RWPE2 (cell line): Measurements from ENCODE around the gene SH3RF1.
"Not testable (repeated sequence)": the region's sequence is repeated elsewhere in the genome, so short reads cannot be mapped to it uniquely, and the experiment has no call there.

Experiments used
- ATAC-seq: fragments of 200-7000 bp; cut with Tn5 transposase; 3 replicates; pipeline ENCODE4 v1.9.1; 2021; ENCODE audit warnings: low read depth
- DNase-seq: peaks from one replicate; pipeline ENCODE4 v3.0.0-alpha.2; 2020; ENCODE audit warnings: low spot score
- H3K27ac ChIP-seq: fragments of 450-650 bp; 2 replicates; pipeline ENCODE4 v1.5.1; 2017; ENCODE audit warnings: mild to moderate bottlenecking; ENCODE audit not compliant: poor library complexity, severe bottlenecking
- H3K27me3 ChIP-seq: fragments of 250-450 bp; sonication (Bioruptor Pico); 2 replicates; pipeline ENCODE4 v1.5.1; 2021; ENCODE audit warnings: mild to moderate bottlenecking, moderate library complexity; ENCODE audit not compliant: insufficient read depth, poor library complexity, severe bottlenecking
- H3K36me3 ChIP-seq: fragments of 250-450 bp; sonication (Bioruptor Pico); 2 replicates; pipeline ENCODE4 v1.5.1; 2020; ENCODE audit warnings: low read depth, mild to moderate bottlenecking, moderate library complexity
- H3K4me1 ChIP-seq: fragments of 250-450 bp; sonication (Bioruptor Pico); 2 replicates; pipeline ENCODE4 v1.5.1; 2021; ENCODE audit warnings: mild to moderate bottlenecking, moderate library complexity; ENCODE audit not compliant: insufficient read depth, poor library complexity, severe bottlenecking
- H3K4me3 ChIP-seq: fragments of 250-450 bp; sonication (Bioruptor Pico); 2 replicates; pipeline ENCODE4 v1.5.1; 2021; ENCODE audit warnings: mild to moderate bottlenecking, moderate library complexity; ENCODE audit not compliant: severe bottlenecking
- H3K9me3 ChIP-seq: fragments of 250-450 bp; sonication (Bioruptor Pico); 2 replicates; pipeline ENCODE4 v1.5.1; 2021; ENCODE audit warnings: mild to moderate bottlenecking, moderate library complexity; ENCODE audit not compliant: severe bottlenecking
- CTCF ChIP-seq: fragments of 450-650 bp; IDR thresholded peaks from one replicate; pipeline ENCODE4 v1.5.1; 2017; ENCODE audit warnings: mild to moderate bottlenecking, moderate library complexity; ENCODE audit not compliant: poor library complexity, severe bottlenecking

SH3RF1 gene

GRCh38 chr4:169203891-169204290 is 66.9 kb downstream of the SH3RF1 start:
- ATAC-seq (no peak), DNase-seq (no peak)
- no peak overlapping the region for H3K27ac ChIP-seq
- TF ChIP-seq CTCF: no peak
- peaks cover 24% of the 10 kb centered on the region for H3K4me1 ChIP-seq
- no peaks in the 10 kb centered on the region for H3K27me3 ChIP-seq
- no peaks in the 10 kb centered on the region for H3K9me3 ChIP-seq
- H3K36me3 ChIP-seq: 0 out of 2 replicates have a peak, but pooled peaks cover 6% of the 10 kb centered on the region
- H3K4me3 ChIP-seq: no peak overlapping the region

- not testable (repeated sequence) for H3K27ac ChIP-seq, H3K27me3 ChIP-seq, H3K4me3 ChIP-seq, H3K9me3 ChIP-seq, H3K36me3 ChIP-seq, ATAC-seq, DNase-seq
- H3K4me1 ChIP-seq: peaks cover 24% of the 10 kb centered on the region
These were observed 67.5 kb downstream of the SH3RF1 start for GRCh38 chr4:169203278-169203677.

GRCh38 chr4:169202878-169203277 is 67.9 kb downstream of the SH3RF1 start:
- no peak for DNase-seq
- Histone ChIP-seq H3K4me1 (peaks cover 24% of the 10 kb centered on the region), H3K27ac (no peak overlapping the region), H3K27me3 (no peaks in the 10 kb centered on the region), H3K9me3 (no peaks in the 10 kb centered on the region), H3K36me3 (0 out of 2 replicates have a peak, but pooled peaks cover 6% of the 10 kb centered on the region), H3K4me3 (no peak overlapping the region)
- ATAC-seq: no peak
- TF ChIP-seq CTCF: no peak

- Histone ChIP-seq H3K4me1 (peaks cover 24% of the 10 kb centered on the region), H3K9me3 (no peaks in the 10 kb centered on the region), H3K36me3 (0 out of 2 replicates have a peak, but pooled peaks cover 6% of the 10 kb centered on the region), H3K27me3 (no peaks in the 10 kb centered on the region), H3K4me3 (no peak overlapping the region), H3K27ac (no peak overlapping the region)
- no peak for ATAC-seq
- no peak for DNase-seq
- TF ChIP-seq CTCF: no peak
These were observed 68.5 kb downstream of the SH3RF1 start for GRCh38 chr4:169202145-169202699.

- Histone ChIP-seq H3K27me3 (no peaks in the 10 kb centered on the region), H3K4me1 (peaks cover 24% of the 10 kb centered on the region), H3K4me3 (no peak overlapping the region), H3K27ac (peak overlapping the region; percentile 8), H3K36me3 (0 out of 2 replicates have a peak, but pooled peaks cover 6% of the 10 kb centered on the region), H3K9me3 (no peaks in the 10 kb centered on the region)
- TF ChIP-seq CTCF: no peak
- ATAC-seq: no peak
- DNase-seq: no peak
These were observed 69.3 kb downstream of the SH3RF1 start for GRCh38 chr4:169201222-169202144.
